Colonic mucosa (tissue), 4 donors: ENCODE measurements around the gene C16orf90. TPM values are rescaled to one million over a fixed set of nuclear protein-coding genes. Genes with fewer than 3 reads are reported as not detected.
"Not testable (repeated sequence)": the region's sequence is repeated elsewhere in the genome, so short reads cannot be mapped to it uniquely, and the experiment has no call there.

Source experiments
- DNase-seq: peaks from one replicate; pipeline ENCODE4 v3.0.0-alpha.2; 2020
- H3K27ac ChIP-seq: fragments of 200-600 bp; one replicate; pipeline ENCODE4 v1.8.0; 2021
- H3K27me3 ChIP-seq: fragments of 200-600 bp; one replicate; pipeline ENCODE4 v1.8.0; 2021
- H3K36me3 ChIP-seq: fragments of 200-600 bp; one replicate; pipeline ENCODE4 v1.8.0; 2021
- H3K4me1 ChIP-seq: fragments of 200-600 bp; one replicate; pipeline ENCODE4 v1.8.0; 2021; ENCODE audit warnings: mild to moderate bottlenecking
- H3K4me3 ChIP-seq: fragments of 200-600 bp; one replicate; pipeline ENCODE4 v1.8.0; 2021
- H3K9ac ChIP-seq, 2 donors: one replicate each; pipeline ENCODE4 v1.7.0; 2013; ENCODE audit warnings: control low read depth in 2 of 2, low read depth in 2 of 2, low read length in 2 of 2
- H3K9me3 ChIP-seq: fragments of 200-600 bp; one replicate; pipeline ENCODE4 v1.8.0; 2021
- intact Hi-C: fragments of 100-400 bp; cut with DNase I; formaldehyde crosslinking; loops from one replicate; pipeline ENCODE4 v1.14.1; 2022
- total RNA-seq, 2 donors: library from RNA; stranded (reverse); fragmentation: NEBNext Ultra II Directional in 1 of 2; extraction: Animal tissue kit (Norgen Biotek cat#: 25700) in 1 of 2; gene quantifications; one replicate each; pipeline ENCODE4 v1.2.1, GENCODE V29; 2021
- TF ChIP-seq, protein P1 (sequence below): fragments of 200-600 bp; IDR thresholded peaks from one replicate; pipeline ENCODE4 v1.8.0; 2022; ENCODE audit warnings: antibody characterized with exemption, mild to moderate bottlenecking
- donor health status: healthy.
- donor health status: DM: no; HTN: no; CAD: no.
- donor health status: DM: no; HTN: no; CAD: no.

The C16orf90 gene
- total RNA-seq, 2 donors from 2014 or later = not detected

- intact Hi-C loops = no loop called here
- H3K9me3 ChIP-seq = no peaks in the 10 kb centered on the region
- TF ChIP-seq, protein P1, sequence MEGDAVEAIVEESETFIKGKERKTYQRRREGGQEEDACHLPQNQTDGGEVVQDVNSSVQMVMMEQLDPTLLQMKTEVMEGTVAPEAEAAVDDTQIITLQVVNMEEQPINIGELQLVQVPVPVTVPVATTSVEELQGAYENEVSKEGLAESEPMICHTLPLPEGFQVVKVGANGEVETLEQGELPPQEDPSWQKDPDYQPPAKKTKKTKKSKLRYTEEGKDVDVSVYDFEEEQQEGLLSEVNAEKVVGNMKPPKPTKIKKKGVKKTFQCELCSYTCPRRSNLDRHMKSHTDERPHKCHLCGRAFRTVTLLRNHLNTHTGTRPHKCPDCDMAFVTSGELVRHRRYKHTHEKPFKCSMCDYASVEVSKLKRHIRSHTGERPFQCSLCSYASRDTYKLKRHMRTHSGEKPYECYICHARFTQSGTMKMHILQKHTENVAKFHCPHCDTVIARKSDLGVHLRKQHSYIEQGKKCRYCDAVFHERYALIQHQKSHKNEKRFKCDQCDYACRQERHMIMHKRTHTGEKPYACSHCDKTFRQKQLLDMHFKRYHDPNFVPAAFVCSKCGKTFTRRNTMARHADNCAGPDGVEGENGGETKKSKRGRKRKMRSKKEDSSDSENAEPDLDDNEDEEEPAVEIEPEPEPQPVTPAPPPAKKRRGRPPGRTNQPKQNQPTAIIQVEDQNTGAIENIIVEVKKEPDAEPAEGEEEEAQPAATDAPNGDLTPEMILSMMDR = no peak
- DNase-seq = no peak
- H3K9ac ChIP-seq = no peak overlapping the region
- H3K4me3 ChIP-seq = no peak overlapping the region
- H3K27ac ChIP-seq = no peak overlapping the region
- H3K4me1 ChIP-seq = no peaks in the 10 kb centered on the region
- no peaks in the 10 kb centered on the region for H3K36me3 ChIP-seq
- H3K27me3 ChIP-seq = no peaks in the 10 kb centered on the region
Observed at GRCh38 chr16:3528406-3528805, 33.1 kb upstream of the C16orf90 start.

DNA sequence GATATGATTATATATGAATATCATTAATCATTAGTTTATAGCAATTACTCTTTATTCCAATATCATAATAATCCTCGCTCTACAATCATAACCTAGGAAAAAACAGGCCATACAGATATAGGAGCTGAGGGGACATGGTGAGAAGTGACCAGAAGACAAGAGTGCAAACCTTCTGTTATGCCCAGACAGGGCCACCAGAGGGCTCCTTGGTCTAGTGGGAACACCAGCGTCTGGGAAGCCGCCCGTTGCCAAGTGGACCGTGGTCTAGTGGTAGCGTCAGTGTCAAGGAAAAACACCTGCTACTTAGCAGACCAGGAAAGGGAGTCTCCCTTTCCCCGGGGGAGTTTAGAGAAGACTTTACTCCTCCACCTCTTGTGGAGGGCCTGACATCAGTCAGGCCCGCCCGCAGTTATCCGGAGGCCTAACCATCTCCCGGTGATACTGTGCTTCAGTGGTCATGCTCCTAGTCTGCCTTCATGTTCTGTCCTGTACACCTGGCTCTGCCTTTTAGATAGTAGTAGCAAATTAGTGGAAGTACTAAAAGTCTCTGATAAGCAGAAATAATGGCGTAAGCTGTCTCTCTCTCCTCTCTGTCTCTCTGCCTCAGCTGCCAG, 32.0 kb upstream of the C16orf90 start:
- H3K4me1 ChIP-seq, H3K9me3 ChIP-seq, H3K27ac ChIP-seq, H3K36me3 ChIP-seq, H3K27me3 ChIP-seq, H3K9ac ChIP-seq, H3K4me3 ChIP-seq, intact Hi-C loops: not testable (repeated sequence)
- TF ChIP-seq, protein P1 = peak; percentile 51
- peak; percentile 69 for DNase-seq

- H3K4me1 ChIP-seq = no peaks in the 10 kb centered on the region
- no peak for DNase-seq
- no peaks in the 10 kb centered on the region for H3K9me3 ChIP-seq
- H3K9ac ChIP-seq = no peak overlapping the region
- no peak overlapping the region for H3K27ac ChIP-seq
- no peak overlapping the region for H3K4me3 ChIP-seq
- no peaks in the 10 kb centered on the region for H3K36me3 ChIP-seq
- TF ChIP-seq, protein P1 = no peak
- intact Hi-C loops = no loop called here
- no peaks in the 10 kb centered on the region for H3K27me3 ChIP-seq
Observed at GRCh38 chr16:3525951-3526350, 30.7 kb upstream of the C16orf90 start.

- TF ChIP-seq, protein P1 = no peak
- H3K9me3 ChIP-seq = no peaks in the 10 kb centered on the region
- H3K27ac ChIP-seq = no peak overlapping the region
- intact Hi-C loops = no loop called here
- H3K9ac ChIP-seq = no peak overlapping the region
- H3K27me3 ChIP-seq = no peaks in the 10 kb centered on the region
- DNase-seq = no peak
- H3K4me3 ChIP-seq = no peak overlapping the region
- H3K4me1 ChIP-seq = no peaks in the 10 kb centered on the region
- H3K36me3 ChIP-seq = no peaks in the 10 kb centered on the region
Observed at GRCh38 chr16:3523281-3523680, 28.0 kb upstream of the C16orf90 start.

DNA sequence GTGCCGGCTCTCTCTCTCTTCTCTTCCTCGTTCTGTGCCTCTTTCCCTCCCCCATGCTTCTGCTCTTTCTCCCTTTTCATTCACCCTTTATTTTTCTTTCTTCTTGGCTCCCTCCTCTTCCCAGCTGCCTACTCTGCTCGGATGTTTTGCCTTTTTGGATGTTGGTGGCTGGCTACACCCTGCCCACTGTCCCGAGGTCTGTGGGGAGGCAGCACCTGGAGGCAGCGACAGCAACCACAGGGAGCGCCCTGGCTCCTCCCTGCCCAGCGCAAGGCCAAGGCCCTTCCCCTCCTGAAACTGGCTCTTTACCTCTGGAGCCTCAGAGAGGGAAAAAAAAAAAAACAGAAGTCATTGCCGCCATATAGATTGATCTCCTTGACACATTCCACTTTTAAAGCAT, 25.6 kb upstream of the C16orf90 start:
- no peak for DNase-seq
- intact Hi-C loops = no loop called here
- Histone ChIP-seq H3K36me3 (no peaks in the 10 kb centered on the region), H3K4me1 (no peaks in the 10 kb centered on the region), H3K4me3 (no peak overlapping the region), H3K27ac (no peak overlapping the region), H3K9ac (no peak overlapping the region), H3K9me3 (no peaks in the 10 kb centered on the region), H3K27me3 (no peaks in the 10 kb centered on the region)
- TF ChIP-seq, protein P1 = no peak
